PFSK-1 (cell line): Measurements from ENCODE around the gene FUT8.

Experiments
- FOXP2 ChIP-seq: optimal IDR thresholded peaks from 2 replicates; pipeline ENCODE3; 2011; ENCODE audit warnings: borderline replicate concordance, control low read depth, inconsistent platforms; ENCODE audit not compliant: insufficient read depth; ENCODE audit errors: extremely low read length, extremely low read depth
- POLR2AphosphoS5 ChIP-seq: IDR thresholded peaks from 2 replicates; pipeline ENCODE4 v1.6.1; 2012; ENCODE audit warnings: low read depth, mild to moderate bottlenecking, control low read depth, low read length, moderate library complexity
- REST ChIP-seq, 2 experiments: IDR thresholded peaks; 2 replicates each; pipeline versions ENCODE4 v1.6.1 to v1.8.0; 2011 to 2012; ENCODE audit warnings: low read depth in 2 of 2, low read length in 2 of 2, control low read depth in 1 of 2, inconsistent platforms in 1 of 2, mild to moderate bottlenecking in 1 of 2, moderate library complexity in 1 of 2; ENCODE audit not compliant: insufficient read depth in 1 of 2
- SIN3A ChIP-seq: IDR thresholded peaks from 2 replicates; pipeline ENCODE4 v1.6.1; 2012; ENCODE audit warnings: mild to moderate bottlenecking, low read length, moderate library complexity, borderline replicate concordance; ENCODE audit not compliant: insufficient read depth
- TAF1 ChIP-seq: IDR thresholded peaks from 2 replicates; pipeline ENCODE4 v1.6.1; 2012; ENCODE audit warnings: low read length, control low read depth, borderline replicate concordance; ENCODE audit not compliant: insufficient read depth

GRCh38 chr14:65549429-65549828, 136.9 kb downstream of the FUT8 start:
- TF ChIP-seq POLR2AphosphoS5: no peak
- TF ChIP-seq REST (IDR thresholded peaks at IDR 0.05; ENCODE audit: insufficient read depth in 1 of 2, low read depth in 2 of 2, low read length in 2 of 2): no peak
- TF ChIP-seq SIN3A: no peak
- no peak for TF ChIP-seq TAF1
- TF ChIP-seq FOXP2: no peak
